Caco-2 (cell line): ENCODE measurements around the gene P2RY6. TPM values are rescaled to one million over a fixed set of nuclear protein-coding genes. Genes with fewer than 3 reads are reported as not detected.
A peak's percentile ranks its signal among the peaks of the same experiment; 100 is the strongest.

ENCODE experiments used
- BruUV-seq: library from RNA; stranded (reverse); fragments of 400-500 nt; replicated peaks from 2 replicates; lab custom pipeline; 2021; lab: Mats Ljungman, UMichigan
- CTCF ChIA-PET: fragments of 300-600 bp; sonication (Branson Sonifier 250); formaldehyde crosslinking; loops from one replicate; lab custom pipeline; 2022; ENCODE audit warnings: antibody characterized with exemption; lab: Charles Lee
- POLR2A ChIA-PET: fragments of 300-600 bp; sonication (Branson Sonifier 250); formaldehyde crosslinking; loops from one replicate; lab custom pipeline; 2022; ENCODE audit warnings: antibody characterized with exemption; lab: Charles Lee
- DNase-seq, 2 experiments: peaks; one replicate each; pipeline versions ENCODE4 v3.0.0 to v3.0.0-alpha.2; 2020 to 2022
- H3K27me3 ChIP-seq: replicated peaks from 2 replicates; pipeline ENCODE4 v1.6.0; 2011; ENCODE audit warnings: low read length; ENCODE audit not compliant: control insufficient read depth, insufficient read depth
- H3K36me3 ChIP-seq: 2 replicates; pipeline ENCODE4 v1.5.1; 2011; ENCODE audit warnings: low read length; ENCODE audit not compliant: control insufficient read depth, insufficient read depth
- H3K4me1 ChIP-seq: fragments of 250-450 bp; sonication (Bioruptor Pico); 2 replicates; pipeline ENCODE4 v1.5.1; 2020; ENCODE audit warnings: mild to moderate bottlenecking
- H3K4me3 ChIP-seq: 2 replicates; pipeline ENCODE4 v1.5.1; 2011; ENCODE audit warnings: low read depth, mild to moderate bottlenecking, control low read depth, low read length
- H3K9me3 ChIP-seq: fragments of 250-450 bp; sonication (Bioruptor Pico); 2 replicates; pipeline ENCODE4 v1.5.1; 2020; ENCODE audit warnings: mild to moderate bottlenecking, moderate library complexity
- H3K27ac Mint-ChIP-seq: one replicate; pipeline ENCODE4 v1.8.0; 2022; ENCODE audit warnings: mixed read lengths; ENCODE audit not compliant: unreplicated experiment
- H3K27me3 Mint-ChIP-seq: one replicate; pipeline ENCODE4 v1.8.0; 2022; ENCODE audit warnings: mixed read lengths; ENCODE audit not compliant: insufficient read depth, unreplicated experiment
- H3K36me3 Mint-ChIP-seq: one replicate; pipeline ENCODE4 v1.8.0; 2022; ENCODE audit warnings: mild to moderate bottlenecking, mixed read lengths; ENCODE audit not compliant: insufficient read depth, unreplicated experiment
- H3K4me1 Mint-ChIP-seq: one replicate; pipeline ENCODE4 v1.8.0; 2022; ENCODE audit warnings: low read depth, mixed read lengths; ENCODE audit not compliant: unreplicated experiment
- H3K4me3 Mint-ChIP-seq: one replicate; pipeline ENCODE4 v1.8.0; 2022; ENCODE audit warnings: mild to moderate bottlenecking, moderate library complexity, mixed read lengths; ENCODE audit not compliant: unreplicated experiment
- H3K9me3 Mint-ChIP-seq: one replicate; pipeline ENCODE4 v1.8.0; 2022; ENCODE audit warnings: mixed read lengths; ENCODE audit not compliant: unreplicated experiment
- intact Hi-C: fragments of 100-400 bp; cut with micrococcal nuclease; formaldehyde crosslinking; loops from one replicate; pipeline ENCODE4 v1.10.0; 2022; ENCODE audit not compliant: unreplicated experiment
- total RNA-seq: library from RNA; stranded (reverse); gene quantifications from 2 replicates; pipeline ENCODE4 v1.2.3, GENCODE V29; 2022
- TF ChIP-seq, protein P1 (sequence below), 2 experiments: fragments of 200-600 bp in 1 of 2; IDR thresholded peaks; 1 replicate in 1 of 2; 2 replicates in 1 of 2; pipeline versions ENCODE4 v1.5.1 to v1.8.0; 2011 to 2022; ENCODE audit warnings: antibody characterized with exemption in 1 of 2, control low read depth in 1 of 2, inconsistent platforms in 1 of 2, low read depth in 1 of 2, low read length in 1 of 2, mild to moderate bottlenecking in 1 of 2, moderate library complexity in 1 of 2; ENCODE audit not compliant: insufficient read depth in 1 of 2, severe bottlenecking in 1 of 2, unreplicated experiment in 1 of 2

Gene P2RY6
- total RNA-seq, 1 experiment from 2014 or later, result 55.7 TPM

DNA sequence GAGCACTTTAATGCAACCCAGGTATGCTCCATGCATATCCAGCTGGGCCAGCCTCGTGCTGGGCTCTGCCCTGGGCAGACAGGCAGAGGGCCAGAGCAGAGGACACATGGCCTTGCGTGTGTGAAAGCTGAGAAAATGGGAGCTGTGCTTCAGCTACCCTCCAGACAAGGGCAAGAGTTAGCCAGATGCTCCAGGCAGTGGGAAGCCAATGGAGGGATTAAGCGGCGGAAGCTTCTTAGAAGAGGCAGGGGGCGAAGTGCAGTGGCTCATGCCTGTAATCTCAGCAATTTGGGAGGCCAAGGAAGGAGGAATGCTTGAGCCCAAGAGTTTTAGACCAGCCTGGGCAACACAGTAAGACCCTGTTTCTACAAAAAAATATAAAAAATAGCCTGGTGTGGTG is 26.1 kb downstream of the P2RY6 start:
- CTCF ChIA-PET, result interaction anchor here (0.5 to 3.4 kb wide), 10 partner anchors 9 to 245 kb away, joined by 3 to 25 read pairs (median 4); partner anchors contain the start of gene ARHGEF17
- POLR2A ChIA-PET, result interaction anchor here (0.6 kb wide), 1 partner anchor 78 kb away, joined by 3 read pairs; the partner anchor contains the start of gene RELT
- Mint-ChIP-seq H3K27me3 (no peaks in the 10 kb centered on the region), H3K36me3 (peaks cover 40% of the 10 kb centered on the region), H3K9me3 (no peaks in the 10 kb centered on the region), H3K4me3 (no peak overlapping the region), H3K27ac (peak overlapping the region; percentile 13), H3K4me1 (peaks cover 13% of the 10 kb centered on the region)
- Histone ChIP-seq H3K4me1 (peaks cover 7% of the 10 kb centered on the region; the same call in 1 of the 2 replicates), H3K4me3 (no peak overlapping the region), H3K36me3 (peaks cover 1% of the 10 kb centered on the region; the same call in 1 of the 2 replicates), H3K9me3 (no peaks in the 10 kb centered on the region), H3K27me3 (no peaks in the 10 kb centered on the region)
- BruUV-seq, result no TSS peak
- TF ChIP-seq, protein P1, sequence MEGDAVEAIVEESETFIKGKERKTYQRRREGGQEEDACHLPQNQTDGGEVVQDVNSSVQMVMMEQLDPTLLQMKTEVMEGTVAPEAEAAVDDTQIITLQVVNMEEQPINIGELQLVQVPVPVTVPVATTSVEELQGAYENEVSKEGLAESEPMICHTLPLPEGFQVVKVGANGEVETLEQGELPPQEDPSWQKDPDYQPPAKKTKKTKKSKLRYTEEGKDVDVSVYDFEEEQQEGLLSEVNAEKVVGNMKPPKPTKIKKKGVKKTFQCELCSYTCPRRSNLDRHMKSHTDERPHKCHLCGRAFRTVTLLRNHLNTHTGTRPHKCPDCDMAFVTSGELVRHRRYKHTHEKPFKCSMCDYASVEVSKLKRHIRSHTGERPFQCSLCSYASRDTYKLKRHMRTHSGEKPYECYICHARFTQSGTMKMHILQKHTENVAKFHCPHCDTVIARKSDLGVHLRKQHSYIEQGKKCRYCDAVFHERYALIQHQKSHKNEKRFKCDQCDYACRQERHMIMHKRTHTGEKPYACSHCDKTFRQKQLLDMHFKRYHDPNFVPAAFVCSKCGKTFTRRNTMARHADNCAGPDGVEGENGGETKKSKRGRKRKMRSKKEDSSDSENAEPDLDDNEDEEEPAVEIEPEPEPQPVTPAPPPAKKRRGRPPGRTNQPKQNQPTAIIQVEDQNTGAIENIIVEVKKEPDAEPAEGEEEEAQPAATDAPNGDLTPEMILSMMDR (IDR thresholded peaks at IDR 0.05; ENCODE audit: insufficient read depth in 1 of 2, low read depth in 1 of 2, low read length in 1 of 2, severe bottlenecking in 1 of 2, unreplicated experiment in 1 of 2), result no peak
- intact Hi-C loops, result no loop called here
- no peak for DNase-seq

DNA sequence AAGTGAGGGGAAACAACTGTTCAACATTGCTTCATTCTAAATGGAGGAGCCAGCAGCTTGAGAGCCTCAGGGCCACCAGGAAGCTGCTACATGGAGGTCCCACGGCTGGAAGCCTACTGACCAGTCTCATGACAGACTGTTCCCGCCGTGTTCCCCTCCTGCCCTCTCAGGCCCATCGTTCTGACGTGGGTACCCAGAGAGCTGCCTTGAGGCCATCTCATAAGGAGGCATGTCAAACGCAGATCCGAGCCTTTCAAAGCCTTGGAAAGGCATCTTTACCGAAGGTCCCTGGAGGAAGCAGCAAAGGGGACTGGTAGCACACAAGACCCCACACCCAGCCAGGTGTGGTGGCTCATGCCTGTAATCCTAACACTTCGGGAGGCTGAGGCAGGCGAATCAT is 27.6 kb downstream of the P2RY6 start:
- intact Hi-C loops, result no loop called here
- Histone ChIP-seq H3K9me3 (no peaks in the 10 kb centered on the region), H3K36me3 (peaks cover 1% of the 10 kb centered on the region; the same call in 1 of the 2 replicates), H3K4me3 (no peak overlapping the region), H3K4me1 (peaks cover 7% of the 10 kb centered on the region; the same call in 1 of the 2 replicates), H3K27me3 (no peaks in the 10 kb centered on the region)
- H3K27me3 Mint-ChIP-seq, result no peaks in the 10 kb centered on the region
- no peak overlapping the region for H3K4me3 Mint-ChIP-seq
- DNase-seq, result no peak
- peaks cover 13% of the 10 kb centered on the region for H3K4me1 Mint-ChIP-seq
- H3K9me3 Mint-ChIP-seq, result no peaks in the 10 kb centered on the region
- CTCF ChIA-PET, result interaction anchor here (0.9 to 3.5 kb wide), 3 partner anchors 9 to 52 kb away, joined by 3 to 25 read pairs (median 18); no protein-coding TSS in a partner anchor
- peaks cover 41% of the 10 kb centered on the region for H3K36me3 Mint-ChIP-seq
- POLR2A ChIA-PET, result no interaction called here
- TF ChIP-seq, protein P1 (IDR thresholded peaks at IDR 0.05; ENCODE audit: insufficient read depth in 1 of 2, low read depth in 1 of 2, low read length in 1 of 2, severe bottlenecking in 1 of 2, unreplicated experiment in 1 of 2), result no peak
- no peak overlapping the region for H3K27ac Mint-ChIP-seq
- BruUV-seq, result no TSS peak

DNA sequence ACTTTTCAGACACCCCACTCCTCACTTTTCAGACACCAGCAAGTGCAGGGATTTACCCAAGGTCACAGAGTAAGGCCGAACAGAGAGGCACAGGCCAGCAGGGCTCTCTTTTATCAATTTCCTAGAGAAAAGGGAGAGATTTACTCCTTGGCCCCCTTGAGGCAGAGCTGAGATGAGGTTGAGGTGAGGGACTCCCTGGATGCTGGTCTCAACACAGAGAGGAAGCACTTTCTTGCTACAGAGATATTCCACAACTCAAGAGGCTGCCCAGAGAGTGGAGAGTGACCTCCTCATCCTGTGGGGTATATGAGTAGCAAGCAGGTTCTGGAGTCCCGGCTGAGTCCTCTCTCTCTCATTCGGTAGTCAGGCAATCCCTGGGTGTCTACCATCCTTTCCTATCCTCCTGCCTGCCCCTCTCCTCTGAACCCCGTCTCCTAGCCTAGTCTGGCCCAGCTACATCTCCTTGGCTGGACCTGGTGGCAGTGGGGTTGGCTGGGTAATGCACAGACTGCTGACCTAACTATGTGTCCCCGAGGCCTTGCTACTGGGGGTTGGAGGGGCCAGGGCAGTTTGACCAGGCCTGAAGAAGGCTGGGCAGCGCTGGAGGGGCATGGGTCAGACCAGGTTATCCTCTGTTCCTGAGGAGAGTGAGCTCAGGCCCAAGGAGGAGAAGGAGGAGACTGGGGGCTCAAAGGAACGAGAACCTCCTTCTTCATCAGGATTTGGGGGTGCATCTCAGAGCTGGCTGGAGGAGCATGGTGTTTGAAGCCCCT is 34.1 kb downstream of the P2RY6 start:
- intact Hi-C loops, result no loop called here
- DNase-seq, result peak in 1 of 2 experiments; percentile 61
- CTCF ChIA-PET, result interaction anchor here (0.6 to 6.0 kb wide), 29 partner anchors 9 to 995 kb away, joined by 3 to 285 read pairs (median 6); partner anchors contain the start of gene P2RY6
- H3K4me1 ChIP-seq, result peaks cover 20% of the 10 kb centered on the region
- H3K27ac Mint-ChIP-seq, result peak overlapping the region; percentile 87
- H3K4me3 ChIP-seq, result peak overlapping the region; percentile 94; the same call in 1 of the 2 replicates
- peaks cover 54% of the 10 kb centered on the region for H3K36me3 Mint-ChIP-seq
- H3K4me1 Mint-ChIP-seq, result peaks cover 25% of the 10 kb centered on the region
- no peaks in the 10 kb centered on the region for H3K9me3 ChIP-seq
- H3K36me3 ChIP-seq, result no peaks in the 10 kb centered on the region; the same call in 1 of the 2 replicates
- H3K9me3 Mint-ChIP-seq, result no peaks in the 10 kb centered on the region
- no TSS peak for BruUV-seq
- peak overlapping the region; percentile 76 for H3K4me3 Mint-ChIP-seq
- TF ChIP-seq, protein P1 (IDR thresholded peaks at IDR 0.05; ENCODE audit: insufficient read depth in 1 of 2, low read depth in 1 of 2, low read length in 1 of 2, severe bottlenecking in 1 of 2, unreplicated experiment in 1 of 2), result peak; percentile 35 to 40
- no peaks in the 10 kb centered on the region for H3K27me3 Mint-ChIP-seq
- POLR2A ChIA-PET, result interaction anchor here (0.5 to 1.8 kb wide), 6 partner anchors 21 to 455 kb away, joined by 3 to 36 read pairs (median 14); partner anchors contain the start of gene RAB6A
- H3K27me3 ChIP-seq, result no peaks in the 10 kb centered on the region
